Activated CD4-positive, CD25-positive, alpha-beta regulatory T cell (primary cell): ENCODE results near the gene SEC22C.

Experiments
- DNase-seq, 4 experiments: peaks; one replicate each; lab custom pipeline; 2025; lab: John Stamatoyannopoulos, UW

SEC22C gene

DNA sequence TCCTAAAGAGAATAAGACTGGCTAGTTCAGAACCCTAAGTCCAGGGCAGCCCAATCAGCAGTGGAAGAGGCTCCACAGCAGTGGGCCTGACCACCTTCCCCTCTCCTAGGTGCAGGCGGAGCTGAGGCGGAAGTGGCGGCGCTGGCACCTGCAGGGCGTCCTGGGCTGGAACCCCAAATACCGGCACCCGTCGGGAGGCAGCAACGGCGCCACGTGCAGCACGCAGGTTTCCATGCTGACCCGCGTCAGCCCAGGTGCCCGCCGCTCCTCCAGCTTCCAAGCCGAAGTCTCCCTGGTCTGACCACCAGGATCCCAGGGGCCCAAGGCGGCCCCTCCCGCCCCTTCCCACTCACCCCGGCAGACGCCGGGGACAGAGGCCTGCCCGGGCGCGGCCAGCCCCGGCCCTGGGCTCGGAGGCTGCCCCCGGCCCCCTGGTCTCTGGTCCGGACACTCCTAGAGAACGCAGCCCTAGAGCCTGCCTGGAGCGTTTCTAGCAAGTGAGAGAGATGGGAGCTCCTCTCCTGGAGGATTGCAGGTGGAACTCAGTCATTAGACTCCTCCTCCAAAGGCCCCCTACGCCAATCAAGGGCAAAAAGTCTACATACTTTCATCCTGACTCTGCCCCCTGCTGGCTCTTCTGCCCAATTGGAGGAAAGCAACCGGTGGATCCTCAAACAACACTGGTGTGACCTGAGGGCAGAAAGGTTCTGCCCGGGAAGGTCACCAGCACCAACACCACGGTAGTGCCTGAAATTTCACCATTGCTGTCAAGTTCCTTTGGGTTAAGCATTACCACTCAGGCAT lies 45.6 kb downstream of the SEC22C start:
- DNase-seq = no peak

DNA sequence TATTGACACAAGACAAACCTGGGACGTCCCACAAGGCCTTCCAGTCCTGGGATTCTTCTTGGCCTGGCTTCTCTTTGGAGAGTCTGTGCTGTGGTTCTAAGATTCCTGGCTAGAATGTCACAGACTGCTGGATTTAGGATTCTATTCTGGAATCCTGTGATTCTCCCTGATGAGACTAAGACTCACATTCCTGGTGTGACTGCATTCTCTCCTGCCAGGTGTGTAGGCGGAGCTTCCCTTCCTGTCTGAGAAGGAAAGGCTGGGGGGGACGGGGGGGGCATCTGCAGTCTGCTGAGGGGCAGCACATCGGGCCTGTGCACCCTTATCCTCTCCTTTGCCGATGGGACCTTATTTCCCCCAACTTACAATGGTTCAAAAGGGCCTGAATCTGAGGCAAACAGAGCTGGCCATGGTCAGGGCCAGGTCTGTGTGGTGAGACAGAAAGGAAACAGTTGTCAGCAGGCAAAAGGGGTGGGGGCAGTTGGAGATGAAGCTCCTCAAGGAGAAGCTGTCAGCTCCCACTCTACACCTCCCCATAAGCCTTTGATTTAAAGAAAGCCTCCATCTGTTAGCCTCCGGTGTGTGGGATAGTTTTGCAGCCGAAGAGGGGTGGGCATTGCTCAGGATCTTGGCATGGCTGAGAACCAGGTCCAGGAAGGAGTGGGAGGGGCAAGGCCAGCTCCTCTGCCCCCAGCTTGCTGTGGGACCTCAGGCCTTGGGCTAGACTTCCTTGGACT lies 48.4 kb downstream of the SEC22C start:
- DNase-seq = no peak

DNA sequence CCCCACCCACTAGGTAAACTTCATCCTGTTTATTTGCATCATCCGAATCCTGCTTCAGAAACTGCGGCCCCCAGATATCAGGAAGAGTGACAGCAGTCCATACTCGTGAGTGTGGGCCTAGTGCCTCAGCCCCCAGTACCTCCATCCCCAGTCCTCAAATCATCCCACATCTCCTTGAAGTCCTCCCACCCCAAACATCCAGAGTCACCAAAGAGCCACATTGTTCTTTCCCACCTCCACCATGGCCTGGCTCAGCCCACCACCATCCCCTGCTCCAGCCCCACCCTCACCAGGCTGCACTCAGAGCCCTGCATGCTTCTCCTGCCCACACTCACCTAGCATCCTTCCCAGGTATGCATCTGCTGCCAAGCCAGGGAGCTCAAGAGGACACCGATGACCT lies 49.5 kb downstream of the SEC22C start:
- no peak for DNase-seq

DNA sequence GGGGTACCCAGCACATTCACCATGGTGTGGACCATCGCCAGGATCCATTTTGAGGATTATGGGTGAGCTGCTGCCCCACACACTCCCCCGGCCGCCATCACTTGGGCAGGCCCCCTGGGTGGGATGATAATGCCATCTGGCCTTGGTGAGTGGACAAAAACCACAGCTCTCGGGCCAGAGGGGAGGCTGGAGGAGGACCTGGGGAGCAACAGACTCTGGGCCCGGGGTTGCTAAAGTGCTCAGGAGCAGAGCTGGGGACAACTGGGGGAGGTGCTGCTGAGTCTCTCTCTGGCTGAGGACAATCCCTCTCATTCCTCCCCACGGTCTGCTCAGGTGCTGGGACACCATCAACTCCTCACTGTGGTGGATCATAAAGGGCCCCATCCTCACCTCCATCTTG lies 50.3 kb downstream of the SEC22C start:
- no peak for DNase-seq

DNA sequence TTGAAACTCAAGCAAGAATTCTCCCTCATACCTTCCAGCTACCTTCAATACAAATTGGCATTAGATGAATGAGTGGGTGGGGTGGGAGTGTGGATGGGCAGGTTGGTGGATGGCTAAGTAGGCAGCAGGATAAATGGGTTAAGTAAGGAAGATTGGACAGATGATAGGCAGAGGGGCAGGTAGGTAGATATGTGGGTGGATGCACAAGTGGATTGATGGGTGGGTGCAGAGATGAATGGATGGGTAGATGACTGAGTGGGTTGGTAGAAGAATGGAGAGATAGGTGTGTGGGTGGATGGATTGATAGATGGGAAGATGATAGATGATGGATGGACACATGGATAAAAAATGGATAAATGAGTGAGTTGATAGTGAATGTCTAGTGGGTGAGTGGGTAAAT lies 51.7 kb downstream of the SEC22C start:
- no peak for DNase-seq

DNA sequence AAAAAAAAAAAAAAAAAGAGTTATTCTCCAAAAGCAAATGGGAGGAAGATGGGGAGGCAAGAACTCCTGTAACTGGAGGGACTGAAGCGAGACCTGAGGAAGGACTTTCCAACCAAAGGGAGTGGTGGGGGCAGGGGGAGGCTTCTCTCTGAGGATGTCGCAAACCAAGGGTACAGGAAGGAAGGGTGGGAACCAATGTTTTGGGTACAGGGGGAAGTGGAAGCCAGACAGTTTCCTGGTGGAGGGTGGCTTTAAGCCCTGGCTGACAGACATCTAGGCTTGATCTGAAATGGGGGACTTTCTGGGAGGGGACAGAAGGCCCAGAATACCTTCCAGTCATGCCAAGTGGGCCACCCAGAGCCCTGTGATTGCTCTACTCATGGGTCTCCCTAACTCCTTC lies 52.3 kb downstream of the SEC22C start:
- no peak for DNase-seq

DNA sequence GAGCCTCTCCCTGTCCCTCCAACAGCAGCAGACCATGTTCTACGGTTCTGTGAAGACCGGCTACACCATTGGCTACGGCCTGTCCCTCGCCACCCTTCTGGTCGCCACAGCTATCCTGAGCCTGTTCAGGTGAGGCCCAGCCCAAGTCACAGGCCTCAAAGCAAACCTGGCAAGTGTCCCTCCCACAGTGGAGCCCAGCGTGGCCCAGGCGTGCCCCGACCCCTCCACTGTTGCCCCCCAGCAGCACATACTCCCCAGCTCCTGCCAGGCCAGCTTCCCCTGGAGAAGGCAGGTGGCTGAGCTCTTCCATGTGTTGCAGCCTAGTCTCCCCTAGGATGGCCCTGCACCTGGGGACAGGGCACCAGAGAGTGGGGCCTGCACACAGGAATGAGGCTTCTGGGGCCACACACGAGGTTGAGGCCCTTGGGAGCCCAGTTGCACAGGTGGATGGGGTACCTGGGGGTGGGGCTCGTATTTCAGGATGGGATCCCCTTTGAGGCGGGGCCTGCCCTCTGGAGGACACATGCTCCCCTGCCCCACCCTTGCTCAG lies 54.3 kb downstream of the SEC22C start:
- DNase-seq = no peak

DNA sequence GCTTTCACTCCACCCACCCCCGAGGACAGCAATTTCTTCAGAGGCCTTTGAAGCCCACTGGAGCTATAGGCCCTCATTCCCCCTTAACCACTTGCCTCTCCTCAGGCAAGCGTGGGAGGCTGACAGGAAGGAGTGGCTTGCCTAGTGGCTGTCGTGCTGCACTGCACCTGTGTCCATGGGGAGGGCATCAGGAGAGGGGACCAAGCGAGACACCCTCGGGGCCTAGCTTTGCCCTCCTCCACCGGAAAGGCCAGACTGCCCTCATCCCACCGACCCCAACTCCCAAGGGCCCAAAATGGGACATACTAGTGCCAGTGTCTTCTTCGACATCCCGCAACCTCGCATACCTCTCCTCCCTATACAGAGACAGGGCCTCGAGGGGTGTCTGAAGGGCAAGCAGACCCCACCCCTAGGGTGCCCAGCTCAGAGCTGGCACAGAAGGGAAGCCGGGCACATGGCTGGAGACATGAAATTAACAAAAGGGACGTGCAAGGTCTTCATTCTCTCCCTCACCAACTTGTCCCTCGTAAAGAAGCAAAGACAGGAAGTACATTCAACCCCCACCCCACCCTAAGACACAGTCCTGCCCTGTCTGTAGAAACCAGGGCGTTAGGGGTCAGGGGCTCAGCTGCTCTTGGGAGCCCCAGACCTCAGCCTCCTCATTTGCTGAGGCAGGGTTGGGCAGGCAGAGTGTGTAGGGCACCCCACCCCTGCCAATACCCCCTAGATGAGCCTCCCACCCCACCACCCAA lies 55.0 kb downstream of the SEC22C start:
- DNase-seq = peak in 1 of 4 experiments; percentile 13

DNA sequence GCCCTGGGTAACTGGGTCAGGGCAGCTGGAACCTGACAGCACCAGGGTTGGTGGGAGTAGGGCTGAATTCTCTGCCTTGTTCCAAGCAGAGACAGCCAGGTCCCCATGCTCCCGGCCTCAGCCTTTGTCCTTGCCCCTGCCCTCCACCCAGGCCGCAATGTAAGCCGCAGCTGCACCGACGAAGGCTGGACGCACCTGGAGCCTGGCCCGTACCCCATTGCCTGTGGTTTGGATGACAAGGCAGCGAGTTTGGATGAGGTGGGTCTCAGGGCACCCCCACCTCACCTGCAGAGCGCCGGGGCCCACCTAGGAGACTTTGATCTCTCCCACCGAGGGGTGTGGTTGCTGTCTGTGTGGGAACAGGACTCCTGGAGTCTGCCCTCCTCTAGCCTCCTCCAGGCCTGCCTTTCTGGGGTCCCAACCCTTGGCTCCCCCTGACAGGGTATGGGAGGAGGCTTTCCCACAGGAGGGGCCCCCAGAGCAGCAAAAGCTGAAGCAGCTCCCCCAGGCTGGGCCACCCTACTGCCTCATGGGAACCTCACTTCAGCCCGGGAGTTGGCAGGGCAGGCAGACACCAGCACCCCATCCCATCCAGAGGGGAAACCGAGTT lies 55.9 kb downstream of the SEC22C start:
- no peak for DNase-seq

DNA sequence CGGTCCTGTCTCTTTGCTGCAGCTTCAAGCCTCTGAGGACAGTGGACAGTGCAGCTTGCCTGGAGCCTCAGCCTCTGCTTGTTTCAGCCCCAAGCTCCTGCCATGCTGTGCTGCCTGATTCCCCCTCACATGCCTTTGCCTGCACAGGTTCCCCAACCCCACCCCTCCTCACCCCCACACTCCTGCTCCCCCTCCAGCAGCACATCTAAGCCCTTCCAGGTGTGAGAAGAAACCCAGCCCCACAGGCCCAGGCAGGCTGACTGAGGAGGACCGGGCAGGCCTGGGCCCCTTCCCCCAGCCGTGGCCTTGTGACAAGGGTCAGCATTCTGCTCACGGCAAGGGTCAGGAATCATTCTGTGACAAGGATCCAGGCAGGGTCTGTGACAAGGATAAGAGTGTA lies 56.6 kb downstream of the SEC22C start:
- no peak for DNase-seq

DNA sequence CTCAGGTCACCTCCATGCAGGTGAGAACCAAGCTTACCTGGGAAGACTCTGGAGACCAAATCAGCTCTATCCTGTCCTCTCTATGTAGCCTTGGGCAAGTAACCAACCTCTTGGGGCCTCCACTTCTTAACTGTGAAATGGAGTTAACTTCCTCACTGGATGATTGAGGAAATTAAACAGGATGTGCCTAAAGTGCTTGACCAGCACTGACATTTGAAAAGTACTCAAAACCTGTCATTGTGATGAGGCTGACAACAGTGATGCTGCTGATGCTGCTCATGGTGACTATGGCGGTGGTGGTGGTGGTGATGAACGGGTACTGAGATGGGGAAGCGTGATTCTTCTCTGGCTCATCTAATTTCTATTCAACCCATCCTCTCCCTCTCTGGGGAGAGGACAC lies 57.0 kb downstream of the SEC22C start:
- no peak for DNase-seq

DNA sequence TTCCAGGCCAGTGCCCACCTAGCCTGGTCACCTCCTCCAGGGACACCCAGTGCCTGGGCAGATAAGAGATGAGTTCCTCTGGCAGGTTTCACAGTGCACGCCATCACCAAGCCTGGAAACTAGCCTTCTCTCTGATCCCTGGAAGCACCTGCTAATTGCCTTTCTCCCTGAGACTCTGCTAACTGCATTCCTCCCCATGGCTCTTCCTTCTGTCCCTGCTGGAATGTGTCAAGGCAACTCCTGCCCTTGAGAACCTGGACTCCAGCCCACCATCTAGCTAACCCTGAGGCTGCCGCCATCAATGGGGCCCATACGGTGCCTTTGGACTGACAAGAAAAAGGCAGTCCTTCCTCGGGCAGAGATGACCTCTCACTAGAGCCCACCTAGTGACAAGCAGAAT lies 60.9 kb downstream of the SEC22C start:
- no peak for DNase-seq

DNA sequence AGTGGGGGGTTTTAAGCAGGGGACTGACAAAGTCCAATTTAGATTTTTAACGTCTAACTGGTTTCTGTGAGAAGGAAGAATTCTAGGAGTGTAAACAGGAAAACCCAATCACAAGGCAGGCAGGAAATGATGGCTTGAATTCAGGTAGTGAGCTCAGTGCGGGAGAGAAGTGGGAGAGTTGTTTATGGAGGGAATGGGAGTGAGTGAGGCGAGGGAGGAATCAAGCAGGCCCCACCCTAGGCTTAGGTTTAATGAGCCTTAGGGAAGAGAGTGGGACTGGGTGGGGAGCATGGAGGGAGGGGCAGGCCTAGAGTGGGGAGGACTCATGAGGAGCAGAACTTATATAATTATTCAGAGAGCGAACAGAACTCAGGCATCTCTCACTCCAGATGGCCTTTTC lies 61.4 kb downstream of the SEC22C start:
- DNase-seq = no peak

DNA sequence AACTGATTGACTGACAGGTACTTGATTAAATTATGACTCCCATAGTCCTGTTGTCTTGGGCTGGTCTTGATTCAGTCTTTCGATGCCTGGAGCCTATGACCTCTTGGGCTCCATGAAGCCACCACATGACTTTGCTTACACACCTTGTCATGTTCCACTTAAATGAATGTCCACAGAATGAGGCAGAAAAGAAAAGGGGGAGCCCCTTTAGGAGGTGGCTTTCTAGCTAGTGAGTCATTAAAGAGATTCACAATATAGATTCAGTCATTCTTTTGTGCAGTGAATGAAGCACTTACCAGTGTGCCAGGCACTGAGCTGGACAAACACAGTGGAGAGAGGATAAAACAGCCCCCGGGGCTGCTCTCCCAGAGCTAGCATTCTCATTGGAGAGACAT lies 62.2 kb downstream of the SEC22C start:
- no peak for DNase-seq

DNA sequence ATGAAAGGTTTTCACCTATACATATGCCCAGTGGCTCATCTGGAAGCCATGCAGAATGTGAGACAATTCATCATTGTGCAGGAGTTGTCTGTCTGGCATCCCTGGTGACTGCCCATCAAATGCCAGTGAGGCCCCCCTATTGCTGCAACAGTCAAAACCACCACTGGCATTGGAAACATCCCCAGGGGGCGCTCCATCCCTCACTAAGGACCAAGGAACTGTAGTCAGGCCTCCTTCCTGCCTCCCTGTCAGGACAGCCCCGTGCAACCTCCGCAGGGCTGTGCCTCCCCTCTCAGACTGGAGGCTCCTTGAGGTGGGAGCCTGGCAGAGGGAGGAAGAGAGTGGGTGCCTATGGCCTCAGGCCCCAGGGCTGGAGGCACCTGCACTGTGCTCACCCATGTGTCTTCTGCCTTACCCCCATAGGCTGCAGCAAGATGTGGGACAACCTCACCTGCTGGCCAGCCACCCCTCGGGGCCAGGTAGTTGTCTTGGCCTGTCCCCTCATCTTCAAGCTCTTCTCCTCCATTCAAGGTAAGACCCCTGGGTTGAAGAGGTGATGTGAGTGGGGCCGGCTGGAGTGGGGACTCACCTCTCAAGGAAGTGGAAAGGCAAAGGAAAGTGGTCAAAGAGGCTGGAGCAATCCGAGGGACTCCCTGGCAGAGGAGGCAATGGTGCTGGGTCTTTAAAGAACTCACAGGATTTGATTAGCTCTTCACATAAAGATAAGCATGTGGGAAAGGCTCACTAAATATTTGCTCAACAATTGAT lies 62.8 kb downstream of the SEC22C start:
- DNase-seq = no peak

DNA sequence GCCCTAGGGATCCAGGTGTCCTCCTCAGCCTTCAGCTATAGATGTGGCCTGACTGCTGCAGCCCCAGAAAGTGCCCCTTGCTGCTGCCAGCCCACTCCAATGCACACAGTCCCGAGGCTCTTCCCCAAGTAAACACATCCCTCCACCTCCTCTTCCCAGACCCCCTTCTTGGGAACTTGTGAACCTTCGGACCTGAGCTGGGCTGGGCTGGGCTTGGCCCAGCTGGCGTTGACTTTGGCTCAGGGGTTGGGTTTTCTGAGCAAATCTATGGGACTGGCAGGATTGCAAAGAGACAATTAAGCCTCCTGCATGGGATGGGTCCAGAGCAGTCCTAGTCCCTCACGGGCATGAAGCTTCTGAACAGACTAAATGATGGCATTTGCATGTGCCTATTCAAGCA lies 64.7 kb downstream of the SEC22C start:
- no peak for DNase-seq

DNA sequence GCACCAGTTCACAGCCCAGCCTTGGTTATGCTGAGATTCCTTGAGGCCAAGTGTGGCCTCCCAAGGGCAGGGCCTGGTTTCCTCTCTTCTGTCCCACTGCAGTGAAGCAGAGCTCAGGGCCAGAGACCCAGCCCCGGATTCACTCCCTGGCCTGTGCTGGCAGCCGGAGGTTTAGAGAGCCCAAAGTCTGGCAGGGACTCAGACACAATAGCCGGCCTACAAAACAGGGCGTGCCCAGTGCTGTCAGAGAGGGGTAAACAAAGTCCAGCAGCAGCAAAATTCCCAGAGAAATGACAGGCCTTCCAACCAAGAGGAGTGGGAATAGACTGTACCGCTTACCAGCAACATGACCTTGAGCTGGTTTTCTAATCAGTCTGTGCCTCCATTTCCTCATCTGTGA lies 65.3 kb downstream of the SEC22C start:
- no peak for DNase-seq

DNA sequence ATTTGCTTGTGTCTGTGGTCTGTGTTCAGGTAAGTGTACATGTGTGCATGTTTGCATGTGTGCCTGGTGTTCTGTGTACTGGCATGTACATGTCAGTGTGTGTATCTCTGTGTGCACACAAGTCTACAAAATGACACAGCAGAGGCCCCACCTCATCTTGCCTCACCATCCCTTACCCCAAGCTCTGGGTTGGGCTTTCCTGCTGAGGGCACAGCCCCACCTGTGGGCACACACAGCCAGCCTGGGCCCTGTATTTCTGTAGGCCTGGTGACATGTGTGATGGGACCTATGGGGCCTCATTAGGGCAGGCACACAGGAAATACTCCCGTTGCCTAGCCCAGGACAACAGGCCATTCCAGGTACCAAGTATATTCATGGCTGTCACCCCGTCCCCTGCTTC lies 65.8 kb downstream of the SEC22C start:
- DNase-seq = no peak

DNA sequence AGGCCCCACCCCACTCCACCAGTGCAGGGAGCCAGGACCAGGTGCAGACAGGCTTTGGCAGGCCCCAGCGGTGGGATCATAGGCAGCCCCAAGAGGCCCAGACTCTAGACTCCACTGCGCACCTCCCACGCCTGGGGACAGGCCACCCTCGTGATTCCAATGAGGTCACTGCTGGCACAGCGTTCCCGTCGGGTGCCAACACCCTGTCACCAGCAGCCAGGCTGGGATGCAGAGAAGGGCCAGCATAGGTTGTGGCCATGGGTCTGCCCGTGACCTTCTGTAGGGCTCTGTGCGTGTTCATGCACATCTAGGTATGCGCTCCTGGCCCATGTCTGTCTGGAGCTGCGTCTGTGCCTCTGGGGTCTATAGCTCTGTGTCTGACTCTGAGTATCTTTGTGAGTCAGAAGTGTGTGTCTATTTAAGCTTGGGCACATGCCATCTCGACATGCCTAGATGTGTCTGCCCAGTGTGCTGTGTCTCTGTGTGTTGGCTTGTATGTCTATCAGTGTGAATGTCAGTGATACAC lies 66.3 kb downstream of the SEC22C start:
- no peak for DNase-seq

DNA sequence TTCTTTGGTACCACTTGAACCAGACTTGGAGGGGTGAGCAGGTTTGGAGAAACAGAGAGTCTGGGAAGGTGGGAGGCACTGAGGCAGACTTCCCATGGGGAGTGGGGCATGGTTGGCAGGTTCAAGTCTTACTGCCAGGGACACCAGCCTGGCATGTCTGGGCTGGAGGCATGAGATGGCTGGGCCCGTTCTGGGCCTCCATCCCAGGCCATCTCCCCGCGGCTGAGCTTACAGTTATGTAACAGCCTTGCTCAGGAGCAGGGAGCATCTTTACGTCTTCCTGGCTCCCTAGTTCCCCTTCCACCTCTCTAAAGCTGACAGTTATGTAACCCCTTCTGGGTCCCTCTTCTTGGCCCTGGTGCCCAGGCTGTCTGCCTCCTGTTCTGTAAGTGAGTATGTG lies 66.9 kb downstream of the SEC22C start:
- DNase-seq = no peak

DNA sequence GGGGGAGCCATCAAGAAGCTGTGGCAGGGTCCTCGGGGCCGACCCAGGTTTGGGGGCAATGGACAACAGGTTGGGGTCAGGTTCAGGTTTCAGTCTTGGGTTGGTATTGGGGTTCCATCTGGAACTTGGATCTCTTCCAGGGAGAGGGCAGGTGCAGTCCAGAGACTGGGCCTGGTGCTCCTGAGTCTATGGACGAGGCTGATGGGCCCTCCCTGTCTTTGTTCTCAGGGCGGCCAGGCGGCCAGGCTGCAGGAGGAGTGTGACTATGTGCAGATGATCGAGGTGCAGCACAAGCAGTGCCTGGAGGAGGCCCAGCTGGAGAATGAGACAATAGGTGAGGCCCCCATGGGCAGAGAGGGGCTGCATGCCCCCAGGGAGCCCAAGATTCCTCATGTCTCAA lies 68.2 kb downstream of the SEC22C start:
- DNase-seq = no peak
